Occipital lobe (tissue), 2 donors: ENCODE results near the gene OGFOD2. TPM values are rescaled to one million over a fixed set of nuclear protein-coding genes. Genes with fewer than 3 reads are reported as not detected.
A peak's percentile ranks its signal among the peaks of the same experiment; 100 is the strongest.
"Not testable (repeated sequence)": the region's sequence is repeated elsewhere in the genome, so short reads cannot be mapped to it uniquely, and the experiment has no call there.

Experiments used
- DNase-seq: peaks from one replicate; lab custom pipeline; 2025; lab: John Stamatoyannopoulos, UW
- total RNA-seq: library from RNA; depleted of rRNA; stranded (reverse); fragments of >200 nt; gene quantifications from one replicate; pipeline ENCODE4 v1.2.3, GENCODE V29; 2014

OGFOD2 gene
- 3.3 TPM for total RNA-seq

- peak; percentile 87 for DNase-seq
These were observed at the start of gene OGFOD2 for GRCh38 chr12:122974892-122975789. OGFOD2 (plus strand) TSS chr12:122975244; CDS start chr12:122975252, 8 bp downstream.

- no peak for DNase-seq
These were observed 47.2 kb upstream of the OGFOD2 start for GRCh38 chr12:122927756-122928403.

GRCh38 chr12:122928404-122929147 is 46.5 kb upstream of the OGFOD2 start:
- DNase-seq, result no peak

GRCh38 chr12:122929148-122929538 is 45.9 kb upstream of the OGFOD2 start:
- no peak for DNase-seq

GRCh38 chr12:122929812-122930211 is 45.2 kb upstream of the OGFOD2 start:
- no peak for DNase-seq

- DNase-seq, result no peak
These were observed 42.8 kb upstream of the OGFOD2 start for GRCh38 chr12:122932207-122932606.

- DNase-seq, result no peak
These were observed 40.3 kb upstream of the OGFOD2 start for GRCh38 chr12:122934722-122935121.

GRCh38 chr12:122935318-122935717 is 39.7 kb upstream of the OGFOD2 start:
- DNase-seq, result no peak

- DNase-seq, result no peak
These were observed 37.4 kb upstream of the OGFOD2 start for GRCh38 chr12:122937622-122938091.

GRCh38 chr12:122939125-122939524 is 35.9 kb upstream of the OGFOD2 start:
- no peak for DNase-seq

- not testable (repeated sequence) for DNase-seq
These were observed 33.7 kb upstream of the OGFOD2 start for GRCh38 chr12:122941351-122941750.

GRCh38 chr12:122942637-122943036 is 32.4 kb upstream of the OGFOD2 start:
- DNase-seq, result no peak

GRCh38 chr12:122943196-122943595 is 31.8 kb upstream of the OGFOD2 start:
- no peak for DNase-seq

- DNase-seq, result peak; percentile 74
These were observed 30.1 kb upstream of the OGFOD2 start for GRCh38 chr12:122944605-122945592.

- DNase-seq, result peak; percentile 65
These were observed 28.2 kb upstream of the OGFOD2 start for GRCh38 chr12:122946690-122947341.

- no peak for DNase-seq
These were observed 27.7 kb upstream of the OGFOD2 start for GRCh38 chr12:122947352-122947792.

- no peak for DNase-seq
These were observed 26.4 kb upstream of the OGFOD2 start for GRCh38 chr12:122948605-122949004.

GRCh38 chr12:122949405-122949804 is 25.6 kb upstream of the OGFOD2 start:
- DNase-seq, result no peak

- DNase-seq, result no peak
These were observed 25.0 kb upstream of the OGFOD2 start for GRCh38 chr12:122949816-122950675.
